IMR-90 (cell line): ENCODE data around the gene EIF4A3. TPM values are rescaled to one million over a fixed set of nuclear protein-coding genes. Genes with fewer than 3 reads are reported as not detected.

Experiments used
- ATAC-seq: fragments of 200-7000 bp; cut with Tn5 transposase; 2 replicates; pipeline ENCODE4 v1.9.1; 2020; ENCODE audit warnings: low read depth, mild to moderate bottlenecking, moderate library complexity
- BruUV-seq: library from RNA; stranded (reverse); fragments of 400-500 nt; replicated peaks from 2 replicates; lab custom pipeline; 2021; lab: Mats Ljungman, UMichigan
- CTCF ChIA-PET: fragments of 300-600 bp; formaldehyde crosslinking; extraction: SDS; loops from one replicate; lab custom pipeline; 2021; ENCODE audit warnings: antibody characterized with exemption; lab: Yijun Ruan, JAX
- POLR2A ChIA-PET: fragments of 300-600 bp; sonication (Branson Sonifier 250); formaldehyde crosslinking; loops from one replicate; lab custom pipeline; 2022; ENCODE audit warnings: antibody characterized with exemption; ENCODE audit not compliant: unreplicated experiment; lab: Charles Lee
- DNase-seq: peaks from one replicate; pipeline ENCODE4 v3.0.0; 2013
- H2AFZ ChIP-seq: replicated peaks from 2 replicates; pipeline ENCODE3; 2013; ENCODE audit warnings: low read length, mild to moderate bottlenecking; ENCODE audit not compliant: poor library complexity
- H2AK5ac ChIP-seq: 2 replicates; pipeline ENCODE4 v1.6.1; 2013; ENCODE audit warnings: low read depth, low read length, inconsistent platforms
- H2AK9ac ChIP-seq: replicated peaks from 2 replicates; pipeline ENCODE3; 2013; ENCODE audit warnings: mild to moderate bottlenecking, low read depth, low read length, moderate library complexity; ENCODE audit not compliant: poor library complexity
- H2BK120ac ChIP-seq: 2 replicates; pipeline ENCODE4 v1.6.1; 2013; ENCODE audit warnings: low read depth, low read length, inconsistent platforms
- H2BK15ac ChIP-seq: 3 replicates; pipeline ENCODE4 v1.6.1; 2013; ENCODE audit warnings: low read depth, low read length, inconsistent platforms
- H2BK20ac ChIP-seq: 2 replicates; pipeline ENCODE4 v1.6.1; 2013; ENCODE audit warnings: low read depth, mild to moderate bottlenecking, inconsistent platforms, low read length, moderate library complexity
- H2BK5ac ChIP-seq: 2 replicates; pipeline ENCODE4 v1.6.1; 2013; ENCODE audit warnings: mild to moderate bottlenecking, low read depth, low read length, inconsistent platforms; ENCODE audit not compliant: poor library complexity, severe bottlenecking
- H3K14ac ChIP-seq: replicated peaks from 2 replicates; pipeline ENCODE4 v1.6.1; 2013; ENCODE audit warnings: low read depth, low read length, inconsistent platforms
- H3K18ac ChIP-seq: 2 replicates; pipeline ENCODE4 v1.6.1; 2013; ENCODE audit warnings: low read depth, low read length, control low read depth
- H3K23ac ChIP-seq: 2 replicates; pipeline ENCODE4 v1.6.1; 2013; ENCODE audit warnings: low read depth, low read length, inconsistent platforms
- H3K27ac ChIP-seq: 2 replicates; pipeline ENCODE4 v1.5.1; 2013; ENCODE audit warnings: mild to moderate bottlenecking, control low read depth, low read length; ENCODE audit not compliant: insufficient read depth
- H3K27me3 ChIP-seq: 2 replicates; pipeline ENCODE4 v1.6.1; 2013; ENCODE audit warnings: low read length; ENCODE audit not compliant: control insufficient read depth, insufficient read depth
- H3K36me3 ChIP-seq: 2 replicates; pipeline ENCODE4 v1.6.1; 2013; ENCODE audit warnings: low read length, mixed read lengths; ENCODE audit not compliant: control insufficient read depth, insufficient read depth
- H3K4ac ChIP-seq: 2 replicates; pipeline ENCODE4 v1.6.1; 2013; ENCODE audit warnings: low read depth, low read length, inconsistent platforms
- H3K4me1 ChIP-seq: 2 replicates; pipeline ENCODE4 v1.6.1; 2013; ENCODE audit warnings: low read length, mixed read lengths; ENCODE audit not compliant: control insufficient read depth, insufficient read depth
- H3K4me2 ChIP-seq: 2 replicates; pipeline ENCODE4 v1.6.1; 2013; ENCODE audit warnings: low read depth, mild to moderate bottlenecking, control low read depth, low read length, moderate library complexity
- H3K4me3 ChIP-seq: 2 replicates; pipeline ENCODE4 v1.5.1; 2013; ENCODE audit warnings: low read depth, mild to moderate bottlenecking, control low read depth, low read length, moderate library complexity; ENCODE audit not compliant: insufficient read depth
- H3K56ac ChIP-seq: 2 replicates; pipeline ENCODE4 v1.6.1; 2013; ENCODE audit warnings: low read length, inconsistent platforms; ENCODE audit not compliant: insufficient read depth; ENCODE audit errors: extremely low read depth
- H3K79me1 ChIP-seq, 2 experiments: 2 replicates each; pipeline ENCODE4 v1.6.1; 2013; ENCODE audit warnings: low read length in 2 of 2, inconsistent platforms in 1 of 2, low read depth in 1 of 2
- H3K9ac ChIP-seq: 2 replicates; pipeline ENCODE4 v1.6.1; 2013; ENCODE audit warnings: low read depth, low read length, control low read depth
- H3K9me1 ChIP-seq: 2 replicates; pipeline ENCODE4 v1.6.1; 2013; ENCODE audit warnings: low read length, inconsistent platforms; ENCODE audit not compliant: insufficient read depth
- H3K9me3 ChIP-seq: 2 replicates; pipeline ENCODE4 v1.6.1; 2013; ENCODE audit warnings: low read length; ENCODE audit not compliant: control insufficient read depth, insufficient read depth
- H4K20me1 ChIP-seq: 2 replicates; pipeline ENCODE4 v1.6.1; 2013; ENCODE audit warnings: low read length, inconsistent platforms; ENCODE audit not compliant: insufficient read depth
- H4K5ac ChIP-seq: 2 replicates; pipeline ENCODE4 v1.6.1; 2013; ENCODE audit warnings: mild to moderate bottlenecking, low read depth, low read length, control low read depth
- H4K8ac ChIP-seq, 2 experiments: 2 replicates each; pipeline ENCODE4 v1.6.1; 2013; ENCODE audit warnings: low read depth in 2 of 2, low read length in 2 of 2, control low read depth in 1 of 2, inconsistent platforms in 1 of 2
- H4K91ac ChIP-seq: 2 replicates; pipeline ENCODE4 v1.6.1; 2013; ENCODE audit warnings: low read depth, low read length, inconsistent platforms; ENCODE audit not compliant: insufficient read depth
- CEBPB ChIP-seq: IDR thresholded peaks from 2 replicates; pipeline ENCODE4 v1.6.1; 2012; ENCODE audit warnings: low read depth, low read length, improper control_type of control experiment
- MAFK ChIP-seq: IDR thresholded peaks from 2 replicates; pipeline ENCODE4 v1.6.1; 2012; ENCODE audit warnings: low read depth, low read length, improper control_type of control experiment
- MAZ ChIP-seq: IDR thresholded peaks from 2 replicates; pipeline ENCODE4 v1.6.1; 2012; ENCODE audit warnings: low read depth, mild to moderate bottlenecking, low read length, improper control_type of control experiment, moderate library complexity, borderline replicate concordance
- MXI1 ChIP-seq: IDR thresholded peaks from 2 replicates; pipeline ENCODE4 v1.6.1; 2012; ENCODE audit warnings: low read depth, mild to moderate bottlenecking, low read length, moderate library complexity, borderline replicate concordance
- NFE2L2 ChIP-seq: fragments of 150-350 bp; IDR thresholded peaks from 2 replicates; pipeline ENCODE4 v1.6.1; 2016; ENCODE audit warnings: low read depth, mild to moderate bottlenecking, low read length
- RAD21 ChIP-seq: IDR thresholded peaks from 2 replicates; pipeline ENCODE4 v1.6.1; 2012; ENCODE audit warnings: low read length, improper control_type of control experiment
- RCOR1 ChIP-seq: IDR thresholded peaks from 2 replicates; pipeline ENCODE4 v1.6.1; 2012; ENCODE audit warnings: mild to moderate bottlenecking, low read length, improper control_type of control experiment; ENCODE audit not compliant: insufficient replicate concordance
- RFX5 ChIP-seq: IDR thresholded peaks from 2 replicates; pipeline ENCODE4 v1.8.0; 2012; ENCODE audit warnings: low read depth, mild to moderate bottlenecking, low read length, moderate library complexity
- SMC3 ChIP-seq: fragments of 150-350 bp; IDR thresholded peaks from 2 replicates; pipeline ENCODE4 v1.6.1; 2016; ENCODE audit warnings: low read depth, mild to moderate bottlenecking, antibody characterized with exemption, low read length, moderate library complexity
- WGBS, 2 experiments: methylation state at CpG; one replicate each; pipeline versions ENCODE4 v1.1.5 to v1.1.7; 2013; ENCODE audit warnings: missing lambda C conversion rate in 2 of 2; ENCODE audit not compliant: insufficient read length in 1 of 2; ENCODE audit errors: extremely low coverage in 2 of 2; 5-methylcytosine and 5-hydroxymethylcytosine counted together
- dilution Hi-C: fragments of 300-500 bp; cut with HindIII; formaldehyde crosslinking; loops from one replicate; pipeline ENCODE4 v1.14.3; 2018; ENCODE audit warnings: low sequenced_read_pairs; ENCODE audit not compliant: unreplicated experiment
- in situ Hi-C: fragments of 300-500 bp; cut with MboI; formaldehyde crosslinking; loops from 3 replicates; pipeline ENCODE4 v1.14.3; 2019; ENCODE audit warnings: low sequenced_read_pairs, inconsistent platforms, mixed read lengths
- intact Hi-C: fragments of 100-400 bp; cut with micrococcal nuclease; formaldehyde crosslinking; loops from 2 replicates; pipeline ENCODE4 v1.10.0; 2022
- polyA plus RNA-seq, 3 experiments: library from polyadenylated mRNA; depleted of rRNA; stranded (reverse); fragments of >200 nt; gene quantifications; 2 replicates each; pipeline ENCODE4 v1.2.3, GENCODE V29; 2012; ENCODE audit warnings: low replicate concordance in 1 of 3
- total RNA-seq: library from RNA; depleted of rRNA; stranded (reverse); fragments of >200 nt; gene quantifications from 2 replicates; pipeline ENCODE4 v1.2.3, GENCODE V29; 2012
- TF ChIP-seq, protein P1 (sequence below): fragments of 150-350 bp; IDR thresholded peaks from 2 replicates; pipeline ENCODE4 v1.6.1; 2016; ENCODE audit warnings: low read depth, mild to moderate bottlenecking, low read length, moderate library complexity, borderline replicate concordance
- TF ChIP-seq, protein P2 (sequence below): conservative IDR thresholded peaks from 2 replicates; pipeline ENCODE4 v1.5.1; 2012; ENCODE audit warnings: mild to moderate bottlenecking, low read depth, low read length, improper control_type of control experiment
- TF ChIP-seq, protein P3 (sequence below): fragments of 150-350 bp; IDR thresholded peaks from 2 replicates; pipeline ENCODE4 v1.6.1; 2017; ENCODE audit warnings: mild to moderate bottlenecking, antibody characterized with exemption, low read length, low read depth

EIF4A3 gene
- total and polyA plus RNA-seq, 2 of the 4 experiments (the other 2 are of a cell fraction), result 85.3 to 97.1 TPM

DNA sequence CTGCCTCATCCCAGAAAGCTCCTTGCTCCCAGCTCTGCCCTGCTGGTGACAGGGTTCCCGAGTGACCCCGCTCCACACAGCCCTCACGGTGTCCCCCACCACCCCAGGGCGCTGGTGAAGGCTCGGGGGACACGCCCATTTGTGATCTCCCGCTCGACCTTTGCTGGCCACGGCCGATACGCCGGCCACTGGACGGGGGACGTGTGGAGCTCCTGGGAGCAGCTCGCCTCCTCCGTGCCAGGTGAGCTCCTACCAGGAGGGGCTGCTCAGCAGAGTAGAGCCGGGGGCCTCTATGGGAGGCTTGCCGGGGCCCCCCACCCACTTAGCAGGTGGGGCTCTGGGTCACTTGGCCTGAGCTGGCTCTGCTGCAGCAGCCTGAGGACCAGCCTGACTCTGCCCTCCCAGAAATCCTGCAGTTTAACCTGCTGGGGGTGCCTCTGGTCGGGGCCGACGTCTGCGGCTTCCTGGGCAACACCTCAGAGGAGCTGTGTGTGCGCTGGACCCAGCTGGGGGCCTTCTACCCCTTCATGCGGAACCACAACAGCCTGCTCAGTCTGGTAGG, 34.4 kb downstream of the EIF4A3 start:
- Histone ChIP-seq H2AFZ (no peak overlapping the region), H2BK20ac (no peak overlapping the region), H2AK9ac (no peak overlapping the region), H4K20me1 (no peaks in the 10 kb centered on the region), H3K14ac (no peak overlapping the region), H2BK5ac (no peak overlapping the region), H3K4ac (no peak overlapping the region), H4K8ac (no peak overlapping the region), H3K4me1 (peaks cover 5% of the 10 kb centered on the region), H3K27ac (no peak overlapping the region), H3K23ac (no peak overlapping the region), H3K4me2 (no peak overlapping the region), H2AK5ac (no peak overlapping the region), H3K79me1 (no peaks in the 10 kb centered on the region), H3K4me3 (no peak overlapping the region), H3K18ac (no peak overlapping the region), H3K9ac (no peak overlapping the region), H3K9me1 (peaks cover 7% of the 10 kb centered on the region), H2BK15ac (no peak overlapping the region), H3K36me3 (peaks cover 3% of the 10 kb centered on the region; the same call in 1 of the 2 replicates), H3K56ac (no peak overlapping the region), H2BK120ac (no peak overlapping the region), H4K91ac (no peak overlapping the region), H4K5ac (no peak overlapping the region), H3K27me3 (no peaks in the 10 kb centered on the region), H3K9me3 (no peaks in the 10 kb centered on the region)
- WGBS, 2 experiments, result 82% methylated on average over 8 of the region's 24 CpGs; no CpG with 5 or more reads in 1 of the 2 experiments
- intact Hi-C loops (no loop called here), dilution Hi-C loops (no loop called here), in situ Hi-C loops (no loop called here)
- no peak for ATAC-seq
- no peak for TF ChIP-seq CEBPB
- no peak for TF ChIP-seq MXI1
- TF ChIP-seq MAZ, result no peak
- TF ChIP-seq, protein P1, sequence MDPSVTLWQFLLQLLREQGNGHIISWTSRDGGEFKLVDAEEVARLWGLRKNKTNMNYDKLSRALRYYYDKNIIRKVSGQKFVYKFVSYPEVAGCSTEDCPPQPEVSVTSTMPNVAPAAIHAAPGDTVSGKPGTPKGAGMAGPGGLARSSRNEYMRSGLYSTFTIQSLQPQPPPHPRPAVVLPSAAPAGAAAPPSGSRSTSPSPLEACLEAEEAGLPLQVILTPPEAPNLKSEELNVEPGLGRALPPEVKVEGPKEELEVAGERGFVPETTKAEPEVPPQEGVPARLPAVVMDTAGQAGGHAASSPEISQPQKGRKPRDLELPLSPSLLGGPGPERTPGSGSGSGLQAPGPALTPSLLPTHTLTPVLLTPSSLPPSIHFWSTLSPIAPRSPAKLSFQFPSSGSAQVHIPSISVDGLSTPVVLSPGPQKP, result no peak
- TF ChIP-seq MAFK, result no peak
- TF ChIP-seq RFX5, result no peak
- TF ChIP-seq, protein P2, sequence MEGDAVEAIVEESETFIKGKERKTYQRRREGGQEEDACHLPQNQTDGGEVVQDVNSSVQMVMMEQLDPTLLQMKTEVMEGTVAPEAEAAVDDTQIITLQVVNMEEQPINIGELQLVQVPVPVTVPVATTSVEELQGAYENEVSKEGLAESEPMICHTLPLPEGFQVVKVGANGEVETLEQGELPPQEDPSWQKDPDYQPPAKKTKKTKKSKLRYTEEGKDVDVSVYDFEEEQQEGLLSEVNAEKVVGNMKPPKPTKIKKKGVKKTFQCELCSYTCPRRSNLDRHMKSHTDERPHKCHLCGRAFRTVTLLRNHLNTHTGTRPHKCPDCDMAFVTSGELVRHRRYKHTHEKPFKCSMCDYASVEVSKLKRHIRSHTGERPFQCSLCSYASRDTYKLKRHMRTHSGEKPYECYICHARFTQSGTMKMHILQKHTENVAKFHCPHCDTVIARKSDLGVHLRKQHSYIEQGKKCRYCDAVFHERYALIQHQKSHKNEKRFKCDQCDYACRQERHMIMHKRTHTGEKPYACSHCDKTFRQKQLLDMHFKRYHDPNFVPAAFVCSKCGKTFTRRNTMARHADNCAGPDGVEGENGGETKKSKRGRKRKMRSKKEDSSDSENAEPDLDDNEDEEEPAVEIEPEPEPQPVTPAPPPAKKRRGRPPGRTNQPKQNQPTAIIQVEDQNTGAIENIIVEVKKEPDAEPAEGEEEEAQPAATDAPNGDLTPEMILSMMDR, result no peak
- TF ChIP-seq SMC3, result no peak
- TF ChIP-seq RAD21, result no peak
- no peak for TF ChIP-seq NFE2L2
- TF ChIP-seq, protein P3, sequence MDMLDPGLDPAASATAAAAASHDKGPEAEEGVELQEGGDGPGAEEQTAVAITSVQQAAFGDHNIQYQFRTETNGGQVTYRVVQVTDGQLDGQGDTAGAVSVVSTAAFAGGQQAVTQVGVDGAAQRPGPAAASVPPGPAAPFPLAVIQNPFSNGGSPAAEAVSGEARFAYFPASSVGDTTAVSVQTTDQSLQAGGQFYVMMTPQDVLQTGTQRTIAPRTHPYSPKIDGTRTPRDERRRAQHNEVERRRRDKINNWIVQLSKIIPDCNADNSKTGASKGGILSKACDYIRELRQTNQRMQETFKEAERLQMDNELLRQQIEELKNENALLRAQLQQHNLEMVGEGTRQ, result no peak
- no peak for TF ChIP-seq RCOR1
- CTCF ChIA-PET, result no interaction called here
- no TSS peak for BruUV-seq
- no peak for DNase-seq
- POLR2A ChIA-PET, result no interaction called here
